ENCODE results near the gene PEAR1. TPM values are rescaled to one million over a fixed set of nuclear protein-coding genes. Genes with fewer than 3 reads are reported as not detected.

Gene PEAR1
- total and polyA plus RNA-seq, 4 donors: 3.5 to 12.7 (median 8.6) TPM

GRCh38 chr1:156848461-156849150 is 44.9 kb upstream of the PEAR1 start:
- Histone ChIP-seq H3K27me3 (ENCODE audit: control insufficient read depth, insufficient read depth, low read length) (peaks cover 66% of the 10 kb centered on the region), H3K4me1 (ENCODE audit: control insufficient read depth, insufficient read depth, low read length) (peaks cover 31% of the 10 kb centered on the region), H3K9me3 (ENCODE audit: control insufficient read depth, insufficient read depth, low read length) (no peaks in the 10 kb centered on the region), H3K4me3 (ENCODE audit: low read depth, low read length) (no peak overlapping the region), H3K36me3 (ENCODE audit: control insufficient read depth, insufficient read depth, low read length) (no peaks in the 10 kb centered on the region), H3K27ac (ENCODE audit: low read depth, low read length) (no peak overlapping the region)
- no peak for DNase-seq (ENCODE audit: low read depth in 4 of 6, low spot score in 6 of 6)
- 4% methylated on average over 35 of the region's 36 CpGs for WGBS (ENCODE audit: insufficient coverage)

GRCh38 chr1:156849151-156849496 is 44.4 kb upstream of the PEAR1 start:
- 12% methylated on average over 20 of the region's 23 CpGs for WGBS (ENCODE audit: insufficient coverage)
- H3K4me1 ChIP-seq (ENCODE audit: control insufficient read depth, insufficient read depth, low read length): peaks cover 31% of the 10 kb centered on the region
- H3K9me3 ChIP-seq (ENCODE audit: control insufficient read depth, insufficient read depth, low read length): no peaks in the 10 kb centered on the region
- no peak overlapping the region for H3K27ac ChIP-seq (ENCODE audit: low read depth, low read length)
- H3K27me3 ChIP-seq (ENCODE audit: control insufficient read depth, insufficient read depth, low read length): peaks cover 61% of the 10 kb centered on the region
- H3K4me3 ChIP-seq (ENCODE audit: low read depth, low read length): no peak overlapping the region
- H3K36me3 ChIP-seq (ENCODE audit: control insufficient read depth, insufficient read depth, low read length): no peaks in the 10 kb centered on the region
- DNase-seq (ENCODE audit: low read depth in 4 of 6, low spot score in 6 of 6): no peak

DNA sequence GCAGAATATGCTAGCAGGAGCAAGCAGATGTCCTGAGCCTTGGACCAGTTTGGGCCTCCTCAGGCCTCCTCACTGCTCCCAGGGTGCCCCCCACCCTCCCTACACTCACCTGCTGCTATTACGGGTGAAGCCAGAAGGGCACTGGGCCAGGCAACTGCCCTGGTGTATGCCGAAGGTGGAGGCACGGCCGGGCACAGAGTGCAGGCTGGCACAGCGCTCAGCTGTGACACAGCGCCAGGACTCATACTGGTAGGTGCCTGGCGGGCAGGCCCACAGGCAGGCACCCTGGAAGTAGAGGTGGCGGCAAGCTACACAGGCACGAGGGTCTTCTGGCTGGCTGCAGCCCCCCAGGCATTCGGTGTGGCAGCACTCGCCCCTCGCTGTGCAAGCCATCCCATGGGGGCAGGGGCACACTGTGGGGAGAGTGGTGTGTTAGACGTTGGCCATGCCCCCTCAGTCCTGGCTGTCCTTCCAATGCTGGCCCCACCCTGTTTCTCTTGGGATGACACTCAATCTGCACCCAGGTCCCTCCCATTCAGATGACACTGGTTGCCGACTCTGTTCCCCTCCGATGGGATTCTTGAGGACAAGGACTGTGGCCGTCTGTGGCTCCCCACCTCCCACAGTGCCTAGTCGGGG is 41.6 kb upstream of the PEAR1 start:
- Histone ChIP-seq H3K4me3 (ENCODE audit: low read depth, low read length) (no peak overlapping the region), H3K9me3 (ENCODE audit: control insufficient read depth, insufficient read depth, low read length) (no peaks in the 10 kb centered on the region), H3K27me3 (ENCODE audit: control insufficient read depth, insufficient read depth, low read length) (peaks cover 41% of the 10 kb centered on the region), H3K27ac (ENCODE audit: low read depth, low read length) (no peak overlapping the region), H3K36me3 (ENCODE audit: control insufficient read depth, insufficient read depth, low read length) (no peaks in the 10 kb centered on the region), H3K4me1 (ENCODE audit: control insufficient read depth, insufficient read depth, low read length) (peaks cover 20% of the 10 kb centered on the region)
- DNase-seq (ENCODE audit: low read depth in 4 of 6, low spot score in 6 of 6): no peak
- 74% methylated on average over 12 of the region's 17 CpGs for WGBS (ENCODE audit: insufficient coverage)

GRCh38 chr1:156852418-156852874 is 41.1 kb upstream of the PEAR1 start:
- Histone ChIP-seq H3K9me3 (ENCODE audit: control insufficient read depth, insufficient read depth, low read length) (no peaks in the 10 kb centered on the region), H3K27me3 (ENCODE audit: control insufficient read depth, insufficient read depth, low read length) (peaks cover 41% of the 10 kb centered on the region), H3K36me3 (ENCODE audit: control insufficient read depth, insufficient read depth, low read length) (no peaks in the 10 kb centered on the region), H3K4me1 (ENCODE audit: control insufficient read depth, insufficient read depth, low read length) (peaks cover 20% of the 10 kb centered on the region), H3K4me3 (ENCODE audit: low read depth, low read length) (no peak overlapping the region), H3K27ac (ENCODE audit: low read depth, low read length) (no peak overlapping the region)
- 39% methylated on average over 7 of the region's 9 CpGs for WGBS (ENCODE audit: insufficient coverage)
- DNase-seq (ENCODE audit: low read depth in 4 of 6, low spot score in 6 of 6): peak in 2 of 6 donors; percentile 48 to 66

- Histone ChIP-seq H3K4me3 (ENCODE audit: low read depth, low read length) (no peak overlapping the region), H3K4me1 (ENCODE audit: control insufficient read depth, insufficient read depth, low read length) (peaks cover 21% of the 10 kb centered on the region), H3K36me3 (ENCODE audit: control insufficient read depth, insufficient read depth, low read length) (no peaks in the 10 kb centered on the region), H3K27me3 (ENCODE audit: control insufficient read depth, insufficient read depth, low read length) (peaks cover 42% of the 10 kb centered on the region), H3K27ac (ENCODE audit: low read depth, low read length) (no peak overlapping the region), H3K9me3 (ENCODE audit: control insufficient read depth, insufficient read depth, low read length) (no peaks in the 10 kb centered on the region)
- no peak for DNase-seq (ENCODE audit: low read depth in 4 of 6, low spot score in 6 of 6)
- 92% methylated on average over 19 of the region's 19 CpGs for WGBS (ENCODE audit: insufficient coverage)
These were observed 39.8 kb upstream of the PEAR1 start for GRCh38 chr1:156853761-156854160.

DNA sequence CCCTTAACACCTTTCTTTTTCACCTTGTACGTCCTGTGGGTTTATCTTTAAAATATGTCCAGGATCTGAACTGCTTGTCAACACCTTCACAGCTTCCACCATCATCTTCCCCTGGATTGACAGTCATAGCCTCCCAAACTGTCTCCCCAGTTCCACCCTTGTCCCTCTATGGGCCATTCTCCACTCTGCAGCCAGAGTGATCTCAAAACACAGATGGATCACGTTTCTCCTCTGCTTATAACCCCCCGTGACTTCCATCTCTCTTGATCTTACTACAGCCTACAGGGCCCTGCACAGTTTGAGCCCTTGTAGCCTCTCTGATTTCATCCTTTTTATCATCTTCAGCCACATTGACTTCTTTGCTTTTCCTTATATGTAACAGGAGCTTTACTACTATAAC is 38.9 kb upstream of the PEAR1 start:
- Histone ChIP-seq H3K36me3 (ENCODE audit: control insufficient read depth, insufficient read depth, low read length) (no peaks in the 10 kb centered on the region), H3K27ac (ENCODE audit: low read depth, low read length) (no peak overlapping the region), H3K27me3 (ENCODE audit: control insufficient read depth, insufficient read depth, low read length) (peaks cover 42% of the 10 kb centered on the region), H3K4me3 (ENCODE audit: low read depth, low read length) (no peak overlapping the region), H3K4me1 (ENCODE audit: control insufficient read depth, insufficient read depth, low read length) (peaks cover 25% of the 10 kb centered on the region), H3K9me3 (ENCODE audit: control insufficient read depth, insufficient read depth, low read length) (no peaks in the 10 kb centered on the region)
- WGBS (ENCODE audit: insufficient coverage): 54% methylated on average over 3 of the region's 3 CpGs
- DNase-seq (ENCODE audit: low read depth in 4 of 6, low spot score in 6 of 6): no peak

- Histone ChIP-seq H3K27ac (ENCODE audit: low read depth, low read length) (no peak overlapping the region), H3K4me3 (ENCODE audit: low read depth, low read length) (no peak overlapping the region), H3K27me3 (ENCODE audit: control insufficient read depth, insufficient read depth, low read length) (peaks cover 54% of the 10 kb centered on the region), H3K9me3 (ENCODE audit: control insufficient read depth, insufficient read depth, low read length) (no peaks in the 10 kb centered on the region), H3K4me1 (ENCODE audit: control insufficient read depth, insufficient read depth, low read length) (peaks cover 40% of the 10 kb centered on the region), H3K36me3 (ENCODE audit: control insufficient read depth, insufficient read depth, low read length) (no peaks in the 10 kb centered on the region)
- no peak for DNase-seq (ENCODE audit: low read depth in 4 of 6, low spot score in 6 of 6)
- 76% methylated on average over 3 of the region's 3 CpGs for WGBS (ENCODE audit: insufficient coverage)
These were observed 37.2 kb upstream of the PEAR1 start for GRCh38 chr1:156856282-156856785.

GRCh38 chr1:156857532-156857931 is 36.0 kb upstream of the PEAR1 start:
- Histone ChIP-seq H3K4me3 (ENCODE audit: low read depth, low read length) (no peak overlapping the region), H3K27ac (ENCODE audit: low read depth, low read length) (no peak overlapping the region), H3K36me3 (ENCODE audit: control insufficient read depth, insufficient read depth, low read length) (no peaks in the 10 kb centered on the region), H3K9me3 (ENCODE audit: control insufficient read depth, insufficient read depth, low read length) (no peaks in the 10 kb centered on the region), H3K4me1 (ENCODE audit: control insufficient read depth, insufficient read depth, low read length) (peaks cover 34% of the 10 kb centered on the region), H3K27me3 (ENCODE audit: control insufficient read depth, insufficient read depth, low read length) (peaks cover 63% of the 10 kb centered on the region)
- no CpG with 5 or more reads among the region's 3 CpGs for WGBS (ENCODE audit: insufficient coverage)
- no peak for DNase-seq (ENCODE audit: low read depth in 4 of 6, low spot score in 6 of 6)

DNA sequence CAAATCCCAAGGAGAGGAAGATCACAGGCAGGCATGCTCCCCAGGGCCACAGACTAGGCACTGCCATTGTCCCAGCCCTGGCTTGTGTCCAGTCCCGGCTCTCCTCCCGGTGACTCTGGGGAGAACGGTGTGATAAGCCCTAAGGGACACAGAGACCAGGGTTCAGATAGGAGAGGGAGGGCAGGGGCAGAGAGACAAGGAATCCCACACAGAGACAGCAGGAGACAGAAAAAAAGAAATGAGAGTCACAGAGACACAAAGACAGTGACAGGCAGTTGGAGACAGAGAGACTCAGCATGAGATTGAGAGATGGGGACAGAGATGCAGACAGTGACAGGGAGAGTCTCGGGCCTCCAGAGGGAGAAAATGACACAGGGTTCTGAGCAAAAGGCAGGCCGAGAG is 35.0 kb upstream of the PEAR1 start:
- Histone ChIP-seq H3K27me3 (ENCODE audit: control insufficient read depth, insufficient read depth, low read length) (peaks cover 68% of the 10 kb centered on the region), H3K27ac (ENCODE audit: low read depth, low read length) (no peak overlapping the region)
- 18% methylated on average over 5 of the region's 5 CpGs for WGBS (ENCODE audit: insufficient coverage)

More for the DNA sequence above, 35.0 kb upstream of the PEAR1 start:
- DNase-seq (ENCODE audit: low read depth in 4 of 6, low spot score in 6 of 6): no peak
- no peaks in the 10 kb centered on the region for H3K36me3 ChIP-seq (ENCODE audit: control insufficient read depth, insufficient read depth, low read length)
- no peaks in the 10 kb centered on the region for H3K9me3 ChIP-seq (ENCODE audit: control insufficient read depth, insufficient read depth, low read length)
- no peak overlapping the region for H3K4me3 ChIP-seq (ENCODE audit: low read depth, low read length)
- H3K4me1 ChIP-seq (ENCODE audit: control insufficient read depth, insufficient read depth, low read length): peaks cover 31% of the 10 kb centered on the region

Measured in spinal cord (tissue), 10 donors.